Measurements from ENCODE around the gene RCHY1.
A peak's percentile ranks its signal among the peaks of the same experiment; 100 is the strongest.
"Not testable (repeated sequence)": the region's sequence is repeated elsewhere in the genome, so short reads cannot be mapped to it uniquely, and the experiment has no call there.

Gene RCHY1

DNA sequence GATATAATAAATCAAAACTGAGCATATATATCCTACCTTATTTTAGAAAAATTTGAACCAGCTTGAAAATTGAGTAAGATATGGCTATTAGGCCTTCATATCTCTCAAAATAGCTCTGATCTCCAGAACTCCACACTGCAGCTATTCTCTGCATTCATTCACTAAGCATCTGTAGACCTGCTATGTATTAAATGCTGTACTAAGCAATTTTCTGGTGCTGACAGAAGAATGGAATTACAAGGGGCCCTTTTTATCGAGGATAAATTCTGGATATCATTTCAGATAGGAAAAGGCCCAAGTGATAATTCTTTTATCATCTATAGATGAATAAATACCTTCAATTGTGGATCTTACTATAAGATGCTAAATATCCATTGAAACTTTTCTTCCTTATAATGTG lies 1.9 kb upstream of the RCHY1 start:
- DNase-seq (ENCODE audit: low read depth in 2 of 2) = no peak

DNA sequence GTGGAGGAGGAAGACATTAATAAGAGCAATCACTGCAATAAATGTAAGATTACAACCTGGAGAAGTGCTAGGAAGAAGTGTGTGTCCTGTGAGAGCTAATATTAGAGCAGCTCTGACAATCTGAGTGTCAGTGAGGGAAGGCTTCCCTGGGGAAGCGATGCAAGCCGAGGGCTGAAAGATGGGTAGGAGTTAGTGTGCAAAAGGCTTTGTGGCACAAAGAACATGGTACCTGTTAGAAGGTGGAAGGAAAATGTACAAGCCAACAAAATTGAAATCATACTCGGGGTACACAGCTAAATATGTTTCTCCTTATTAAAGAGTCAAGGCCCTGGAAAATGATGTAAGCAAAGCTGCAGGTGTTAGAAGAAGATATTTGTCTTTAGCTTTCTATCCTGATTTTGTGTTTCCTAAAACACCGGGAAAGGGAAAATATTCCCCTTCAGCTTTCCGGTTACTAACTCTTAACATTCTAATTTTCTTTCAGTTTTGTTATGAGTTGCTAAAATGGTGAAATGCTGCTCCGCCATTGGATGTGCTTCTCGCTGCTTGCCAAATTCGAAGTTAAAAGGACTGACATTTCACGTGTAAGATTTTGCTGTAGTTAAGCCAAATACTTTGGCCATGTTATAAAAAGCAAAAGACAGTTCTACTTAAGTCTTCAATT lies 878 bp upstream of the RCHY1 start:
- DNase-seq (ENCODE audit: low read depth in 2 of 2) = peak in 1 of 2 donors; percentile 1

DNA sequence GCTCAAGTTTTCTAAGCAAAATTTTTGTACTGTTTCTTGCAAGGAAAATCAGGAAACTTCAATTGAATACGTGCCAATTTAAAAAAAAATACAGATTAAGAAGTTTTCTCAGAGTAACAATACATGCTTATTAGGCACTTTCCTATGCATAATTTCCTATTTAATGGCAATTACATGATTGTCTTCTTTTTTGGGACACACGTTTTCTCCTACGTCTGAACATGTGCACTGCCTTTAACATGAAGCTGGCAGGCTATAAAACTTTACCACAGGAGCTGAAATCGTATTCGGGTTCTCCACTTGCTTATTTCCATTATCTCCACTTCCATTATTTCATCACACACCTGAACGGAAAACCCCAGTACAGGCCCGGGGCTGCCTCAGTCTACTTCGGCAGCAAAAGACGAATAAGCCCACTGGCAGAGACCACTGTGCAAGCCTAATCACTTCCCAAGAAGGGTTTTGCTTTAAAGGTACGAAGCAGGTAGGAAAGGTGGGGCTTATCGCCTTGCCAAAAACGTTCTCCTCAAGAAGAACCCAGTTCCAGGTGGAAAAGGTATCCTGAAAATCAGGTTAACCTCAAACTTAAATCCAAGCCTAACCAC lies 575 bp downstream of the RCHY1 start:
- DNase-seq (ENCODE audit: low read depth in 2 of 2) = peak in 1 of 2 donors; percentile 2

DNA sequence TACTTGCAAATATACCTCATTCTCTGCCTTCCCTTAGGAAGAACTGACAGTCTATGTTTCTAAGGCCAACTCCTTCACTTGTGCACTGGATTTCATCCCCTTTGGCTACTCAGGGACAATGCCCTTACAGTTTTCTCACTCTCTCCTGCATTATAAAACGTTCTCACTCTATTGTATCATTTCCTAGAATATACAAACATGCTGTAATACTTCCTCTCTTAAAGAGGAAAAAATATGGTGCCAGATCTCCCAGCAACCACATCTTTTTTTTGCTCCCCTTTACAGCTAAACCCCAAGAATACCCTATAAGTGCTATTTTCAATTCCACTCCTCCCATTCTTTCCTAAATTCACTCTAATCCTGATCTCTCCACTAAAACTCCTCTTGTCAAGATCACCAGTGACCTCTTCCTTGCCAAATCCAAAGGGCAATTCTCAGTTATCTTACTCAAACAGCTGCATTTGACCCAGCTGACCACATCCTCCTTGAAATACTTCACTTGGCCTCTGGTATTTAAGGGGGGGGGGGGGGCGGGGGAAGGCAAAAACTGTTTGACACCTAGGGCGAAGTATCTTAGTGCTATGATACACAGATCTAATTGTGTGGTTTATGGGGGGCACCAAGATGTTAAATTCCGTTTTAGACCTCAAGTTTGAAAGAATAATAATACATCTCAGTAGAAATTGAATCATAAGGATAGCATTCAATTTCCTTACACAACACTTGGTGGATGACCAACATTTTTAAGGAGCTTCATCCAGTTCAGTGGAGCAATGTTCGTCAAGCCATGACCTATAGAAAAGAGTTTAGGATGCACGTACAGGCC lies 1.6 kb downstream of the RCHY1 start:
- no peak for DNase-seq (ENCODE audit: low read depth in 2 of 2)

DNA sequence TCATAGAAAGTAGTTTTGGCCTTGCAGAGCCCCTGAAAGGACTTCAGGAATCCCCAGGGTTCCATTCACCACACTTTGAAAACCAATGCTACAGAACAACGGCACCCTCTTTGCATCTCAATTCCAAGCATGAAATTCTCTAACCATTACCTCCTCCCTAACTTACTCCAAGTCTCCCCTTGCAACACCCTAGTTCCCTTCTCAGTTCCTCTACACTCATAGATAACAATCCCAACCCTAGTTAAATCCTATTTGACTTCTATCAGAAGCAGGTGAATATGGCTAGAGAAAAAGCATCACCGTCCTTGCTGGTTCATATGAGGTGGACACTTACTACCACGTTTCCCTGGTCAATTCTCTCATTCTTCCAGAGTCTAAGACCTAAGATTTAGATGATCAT lies 2.4 kb downstream of the RCHY1 start:
- DNase-seq (ENCODE audit: low read depth in 2 of 2) = no peak

DNA sequence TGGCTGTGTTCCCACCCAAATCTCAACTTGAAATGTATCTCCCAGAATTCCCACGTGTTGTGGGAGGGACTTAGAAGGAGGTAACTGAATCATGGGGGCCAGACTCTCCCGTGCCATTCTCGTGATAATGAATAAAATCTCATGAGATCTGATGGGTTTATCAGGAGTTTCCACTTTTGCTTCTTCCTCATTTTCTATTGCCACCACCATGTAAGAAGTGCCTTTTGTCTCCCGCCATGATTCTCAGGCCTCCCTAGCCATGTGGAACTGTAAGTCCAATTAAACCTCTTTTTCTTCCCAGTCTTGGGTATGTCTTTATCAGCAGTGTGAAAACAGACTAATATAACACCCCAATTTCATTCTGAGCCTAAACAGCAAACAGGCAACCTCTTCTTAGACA lies 4.6 kb downstream of the RCHY1 start:
- DNase-seq (ENCODE audit: low read depth in 2 of 2) = not testable (repeated sequence)

DNA sequence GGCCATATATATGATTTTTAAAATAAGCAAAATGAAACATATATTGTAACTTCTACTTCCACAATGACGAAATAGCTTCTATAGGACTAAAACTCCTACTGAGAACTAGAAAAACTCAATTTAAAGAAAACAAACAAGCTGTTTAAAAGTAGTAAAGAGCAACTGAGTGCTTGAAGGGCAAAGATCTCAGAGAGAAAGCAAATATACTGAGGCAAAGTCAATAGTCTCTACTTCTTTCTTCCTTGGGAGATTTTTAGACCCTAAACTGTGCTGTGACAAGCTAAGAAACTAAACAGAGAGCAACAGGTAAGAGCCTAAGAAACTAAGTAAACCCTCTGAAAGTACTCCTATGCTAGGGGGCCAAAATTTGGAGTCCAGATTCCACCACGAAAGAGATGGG lies 8.6 kb downstream of the RCHY1 start:
- no peak for DNase-seq (ENCODE audit: low read depth in 2 of 2)

DNA sequence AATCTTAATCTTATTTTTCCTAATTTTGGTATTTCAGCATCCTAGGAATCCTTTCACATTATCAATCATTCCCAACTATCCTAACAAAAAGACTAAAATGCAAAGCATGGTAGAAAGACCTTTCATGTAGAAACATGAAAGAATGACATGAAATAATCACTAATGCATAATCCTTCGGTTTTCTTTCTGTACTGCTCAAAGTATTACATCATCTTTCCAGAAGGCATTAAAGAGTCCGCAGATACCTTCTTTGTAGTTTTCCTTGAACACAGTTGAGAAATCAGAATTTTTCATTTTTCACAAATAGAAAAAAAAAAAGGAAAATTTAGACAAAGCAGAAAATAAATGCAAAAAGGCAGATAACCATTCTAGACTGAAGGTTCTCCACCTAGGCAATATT lies 11.5 kb downstream of the RCHY1 start:
- DNase-seq (ENCODE audit: low read depth in 2 of 2) = no peak

DNA sequence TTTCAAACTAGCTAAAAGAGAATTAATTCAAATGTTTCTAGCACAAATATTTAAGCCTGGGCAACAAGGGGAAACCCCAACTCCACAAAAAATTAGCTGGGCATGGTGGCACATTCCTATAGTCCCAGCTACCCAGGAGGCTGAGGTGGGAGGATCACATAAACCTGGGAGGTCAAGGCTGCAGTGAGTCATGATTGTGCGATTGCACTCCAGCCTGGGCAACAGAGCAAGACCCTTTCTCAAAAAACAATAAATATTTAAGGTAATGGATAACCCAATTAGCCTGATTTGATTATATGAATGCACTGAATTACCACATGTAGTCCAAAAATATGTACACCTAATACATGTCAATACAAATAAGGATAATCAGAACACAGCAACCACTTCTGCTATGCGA lies 14.3 kb downstream of the RCHY1 start:
- DNase-seq (ENCODE audit: low read depth in 2 of 2) = no peak

DNA sequence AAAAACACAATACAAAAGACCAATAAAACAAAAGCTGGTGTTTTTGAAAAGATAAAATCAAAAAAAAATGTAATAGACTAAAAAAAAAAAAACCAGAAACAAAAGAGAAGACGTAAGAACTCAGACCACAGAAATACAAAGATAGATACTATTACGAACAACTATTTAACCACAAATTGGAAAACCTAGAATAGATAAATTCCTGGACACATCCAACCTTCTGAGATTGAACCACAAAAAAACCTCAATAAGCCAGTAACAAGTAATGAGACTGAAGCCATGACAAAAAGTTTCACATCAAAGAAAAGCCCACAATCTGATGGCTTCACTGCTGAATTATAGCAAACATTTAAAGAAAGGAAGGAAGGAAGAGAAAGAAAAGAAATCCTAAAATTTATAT lies 16.2 kb downstream of the RCHY1 start:
- DNase-seq (ENCODE audit: low read depth in 2 of 2) = no peak

DNA sequence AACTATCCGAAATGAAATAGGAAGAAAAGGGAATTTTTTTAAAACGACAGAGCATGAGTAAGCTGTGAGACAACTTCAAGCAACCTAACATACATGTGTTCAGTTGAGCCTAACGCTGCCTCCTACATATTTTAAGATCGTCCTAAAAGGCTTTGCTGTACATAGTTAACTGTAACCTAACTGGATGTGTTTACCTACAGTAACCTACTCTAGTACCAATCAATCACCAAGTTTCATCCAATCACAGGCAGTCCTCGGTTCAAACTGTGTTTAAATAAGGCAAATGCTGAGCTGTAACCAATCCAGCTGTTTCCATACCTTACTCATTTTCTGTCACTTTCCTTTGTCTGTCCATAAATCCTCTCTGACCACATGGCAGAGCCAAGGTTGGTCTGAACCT lies 17.1 kb downstream of the RCHY1 start:
- DNase-seq (ENCODE audit: low read depth in 2 of 2) = no peak

DNA sequence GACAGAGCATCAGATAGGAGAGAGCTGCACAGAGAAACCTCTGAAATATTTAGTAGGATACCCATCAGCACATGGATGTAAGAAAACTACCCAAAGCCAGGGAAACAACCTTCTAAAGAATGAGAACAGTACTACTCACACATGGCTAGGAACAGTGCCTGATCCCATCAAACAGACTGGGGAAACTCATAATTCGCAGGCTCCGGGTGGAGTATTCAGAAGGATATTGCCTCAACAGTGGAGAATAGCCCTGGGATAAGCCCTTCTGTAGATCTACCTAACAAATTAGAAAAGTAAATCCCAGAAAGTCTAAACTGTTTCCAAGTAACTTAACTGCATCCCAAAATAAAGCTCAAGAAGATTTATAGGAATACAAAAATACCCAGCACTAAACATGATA lies 17.8 kb downstream of the RCHY1 start:
- DNase-seq (ENCODE audit: low read depth in 2 of 2) = no peak

DNA sequence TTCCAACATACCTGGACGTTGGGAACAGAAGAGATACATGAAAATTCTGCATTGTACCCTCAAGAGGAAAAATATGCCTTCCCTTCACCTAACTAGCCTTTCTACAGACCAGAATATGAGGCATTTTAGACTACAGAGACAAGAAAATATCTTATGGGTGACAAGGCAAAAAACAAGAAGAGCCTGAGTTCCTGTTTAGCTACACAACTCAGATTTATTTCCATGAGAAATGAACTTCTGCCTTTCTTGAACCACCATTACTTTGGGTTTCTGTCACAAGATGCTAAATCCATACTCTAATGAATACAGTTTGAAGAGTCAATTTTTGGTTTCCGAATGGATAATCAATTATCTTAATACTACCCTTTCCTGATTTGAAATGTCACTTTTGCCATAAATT lies 18.7 kb downstream of the RCHY1 start:
- DNase-seq (ENCODE audit: low read depth in 2 of 2) = no peak

DNA sequence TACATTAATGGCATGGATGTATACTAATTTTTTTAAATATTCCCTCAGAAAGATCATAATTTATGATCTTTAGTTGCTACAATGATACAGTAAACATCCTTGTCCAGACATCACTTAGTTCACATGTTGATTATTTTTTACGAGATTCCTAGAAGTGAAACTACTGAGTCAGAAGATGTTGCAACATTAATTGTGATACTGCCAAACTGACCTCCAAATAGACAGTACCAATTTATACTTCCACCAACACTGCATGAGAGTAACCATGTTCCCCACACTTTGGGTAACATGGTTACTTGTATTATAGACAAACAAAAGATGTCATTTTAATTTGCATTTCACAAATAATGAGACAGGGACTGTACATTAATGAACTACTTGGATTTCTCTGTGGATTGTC lies 19.6 kb downstream of the RCHY1 start:
- DNase-seq (ENCODE audit: low read depth in 2 of 2) = no peak

DNA sequence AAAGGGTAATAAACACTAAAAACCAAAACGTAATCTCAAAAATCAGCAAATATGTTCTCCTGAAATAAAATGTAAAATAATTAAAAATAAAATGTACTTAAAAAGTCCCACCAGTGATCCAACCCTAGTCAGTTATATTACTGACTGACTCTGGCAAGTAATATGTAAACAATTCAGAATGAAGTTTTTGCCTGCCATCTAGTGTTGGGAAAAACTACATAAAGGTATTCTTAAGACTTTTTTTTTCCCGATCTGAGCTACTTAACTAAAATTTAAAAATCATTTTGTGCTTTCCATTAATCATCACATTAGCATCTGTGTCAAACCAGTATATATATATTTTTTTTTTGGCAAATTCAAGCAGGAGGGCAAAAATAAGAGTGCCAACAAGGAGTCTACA lies 24.0 kb downstream of the RCHY1 start:
- no peak for DNase-seq (ENCODE audit: low read depth in 2 of 2)

DNA sequence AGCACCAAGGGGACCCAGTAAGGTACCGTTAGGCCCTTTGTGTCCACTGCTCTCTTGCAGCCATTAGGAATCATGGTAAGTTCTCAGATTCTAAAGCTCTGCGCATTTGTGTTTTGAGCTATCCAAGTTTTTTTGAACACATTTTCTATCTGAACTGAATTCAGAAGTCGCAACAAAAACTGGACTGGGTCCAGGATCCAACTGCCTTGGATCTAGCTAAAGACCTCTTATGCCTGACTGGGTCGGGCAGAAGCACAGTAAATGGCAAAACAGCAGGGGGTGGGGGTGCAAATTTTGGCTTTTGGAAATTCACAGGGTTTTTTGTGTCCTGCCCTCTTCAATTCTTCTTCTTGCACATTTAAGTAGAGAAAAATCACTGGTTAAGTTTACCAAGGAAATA lies 30.0 kb downstream of the RCHY1 start:
- peak in 1 of 2 donors; percentile 1 for DNase-seq (ENCODE audit: low read depth in 2 of 2)

DNA sequence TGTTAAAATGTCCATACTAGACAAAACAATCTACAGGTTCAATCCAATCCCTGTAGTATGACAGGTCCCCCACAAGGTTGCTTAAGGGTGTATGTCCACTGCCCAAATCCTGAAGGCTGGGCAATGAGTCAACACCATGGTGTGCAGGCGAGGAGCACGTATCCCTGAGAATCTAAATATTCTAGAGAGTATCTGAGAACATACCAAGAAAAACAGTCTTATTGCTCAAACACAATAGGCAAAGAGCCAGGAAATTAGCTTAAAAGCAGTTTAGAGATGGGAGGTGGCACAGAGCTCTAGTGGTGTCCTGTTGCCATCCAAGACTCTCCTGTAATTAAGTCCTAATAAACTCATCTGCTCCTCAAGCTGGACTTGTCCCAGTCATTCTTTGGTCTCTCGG lies 37.0 kb downstream of the RCHY1 start:
- DNase-seq (ENCODE audit: low read depth in 2 of 2) = no peak

DNA sequence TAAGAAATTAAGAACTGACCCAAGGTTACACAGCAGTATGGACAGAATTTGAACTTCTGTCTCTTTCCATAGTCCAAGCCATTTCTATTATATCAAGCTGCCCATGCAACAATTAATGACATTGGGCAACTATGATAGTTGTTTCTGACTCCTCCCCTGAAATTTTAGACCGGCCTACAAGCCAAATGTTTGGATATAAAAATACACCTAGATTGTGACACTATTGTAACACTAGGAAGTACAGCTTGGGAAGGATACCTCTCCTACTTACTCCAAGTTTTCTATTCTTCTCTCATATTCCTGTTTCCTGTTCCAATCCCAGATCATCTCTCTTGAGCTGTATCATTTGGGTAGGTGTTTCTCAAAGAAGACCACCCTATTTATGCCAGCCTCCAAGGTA lies 43.5 kb downstream of the RCHY1 start:
- DNase-seq (ENCODE audit: low read depth in 2 of 2) = no peak

DNA sequence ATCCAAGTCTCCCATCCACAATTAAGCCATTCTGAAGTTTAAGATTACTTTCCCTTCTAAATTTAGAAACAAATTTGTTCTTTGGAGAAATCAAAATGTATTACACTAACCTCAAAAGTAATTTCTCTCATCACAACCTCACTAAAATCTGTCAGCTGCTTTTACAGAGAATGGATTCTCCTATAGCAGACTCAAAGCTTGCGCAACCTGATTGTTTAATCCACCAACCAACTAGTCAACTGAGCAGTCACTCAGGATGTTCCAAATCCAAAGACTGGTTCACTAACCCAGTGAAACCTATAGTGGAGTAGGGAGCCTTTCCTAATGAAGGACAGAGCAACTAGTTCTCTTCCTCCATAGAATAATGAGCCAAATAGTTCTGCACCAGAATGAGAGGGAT lies 44.3 kb downstream of the RCHY1 start:
- DNase-seq (ENCODE audit: low read depth in 2 of 2) = no peak

DNA sequence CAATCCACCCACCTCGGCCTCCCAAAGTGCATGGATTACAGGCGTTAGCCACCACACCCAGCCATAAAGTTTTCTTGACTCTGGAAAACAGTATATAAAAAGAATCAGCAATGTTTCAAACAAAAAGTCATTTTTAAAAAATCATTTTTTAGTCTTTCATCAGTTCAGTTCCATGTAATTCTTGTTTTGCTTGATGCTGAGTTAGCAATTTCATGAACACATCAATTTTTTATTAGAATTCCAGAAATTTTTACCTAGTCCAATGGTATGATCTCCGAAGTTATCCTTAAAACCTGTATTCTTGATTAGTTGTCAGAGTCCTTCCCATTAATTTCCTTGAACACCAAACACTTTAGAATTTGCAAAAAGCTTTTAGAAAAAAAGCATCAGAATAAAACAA lies 56.8 kb downstream of the RCHY1 start:
- DNase-seq (ENCODE audit: low read depth in 2 of 2) = no peak

DNA sequence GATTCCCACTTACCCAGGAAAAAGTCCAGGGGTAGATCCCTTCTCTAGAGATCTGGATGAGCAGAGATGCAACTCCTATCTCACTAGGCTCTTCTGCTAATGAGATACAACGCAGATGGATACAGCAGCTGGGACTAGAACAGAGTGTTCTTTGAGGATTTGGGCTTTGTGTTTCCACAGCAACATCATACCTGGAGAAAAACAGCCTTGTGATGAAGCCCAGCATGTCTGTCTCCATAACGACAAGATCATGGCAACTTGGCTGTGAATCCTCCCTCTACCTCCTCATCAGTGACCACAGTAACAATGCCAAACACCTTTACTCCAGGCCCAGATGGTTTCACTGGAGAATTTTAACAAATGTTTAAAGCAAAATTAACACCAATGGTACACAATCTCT lies 80.1 kb downstream of the RCHY1 start:
- no peak for DNase-seq (ENCODE audit: low read depth in 2 of 2)

DNA sequence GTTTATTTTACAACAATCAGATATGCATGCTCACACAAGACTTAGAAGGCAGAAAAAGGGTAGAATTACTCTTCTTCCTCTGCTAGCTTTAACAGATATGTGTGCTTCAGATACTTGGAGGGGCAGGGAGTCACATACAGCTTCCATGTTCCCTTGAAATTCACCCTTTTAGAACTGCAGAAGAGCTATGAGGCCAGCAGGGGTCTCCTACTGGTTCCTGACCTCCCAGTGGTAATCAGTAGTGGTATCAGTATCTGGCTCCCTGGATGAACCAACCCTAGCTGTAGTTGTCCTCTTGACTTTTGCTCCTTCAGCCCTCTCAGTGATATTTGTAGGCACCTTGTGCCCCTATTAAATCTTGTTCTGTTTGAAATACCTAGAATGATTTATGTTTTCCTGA lies 81.5 kb downstream of the RCHY1 start:
- DNase-seq (ENCODE audit: low read depth in 2 of 2) = no peak

DNA sequence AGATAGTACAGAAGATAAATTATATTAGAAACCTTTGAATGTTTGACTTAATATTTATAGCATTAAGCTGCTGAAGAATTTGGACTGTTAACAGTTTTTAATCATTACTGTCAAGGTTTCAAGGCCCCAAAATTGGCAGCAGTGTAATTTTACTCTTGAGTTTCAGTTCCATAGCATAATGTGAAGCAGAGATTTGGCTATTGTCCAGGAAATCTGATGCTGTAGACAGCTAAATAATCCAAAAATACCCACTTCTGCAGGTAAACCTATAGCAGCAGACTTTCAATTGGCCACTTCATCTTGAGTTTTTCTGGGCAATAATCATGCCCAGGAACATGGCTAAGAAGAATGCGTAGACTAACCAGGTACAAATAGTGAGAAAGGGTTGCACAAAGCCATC lies 85.0 kb downstream of the RCHY1 start:
- no peak for DNase-seq (ENCODE audit: low read depth in 2 of 2)

Data from stimulated activated CD4-positive, alpha-beta T cell treated with anti-CD3 and anti-CD28 coated beads, Interleukin-1b, Interleukin-23, amount 100 ng/mL, for 4 hours (primary cell).